ENCODE measurements around the gene YIF1A.

YIF1A gene

GRCh38 chr11:66288671-66289547 lies at the start of gene YIF1A:
Gene YIF1A, minus strand, starts transcription at chr11:66289143. Its CDS starts 158 bp downstream, at chr11:66288985.
- peak; percentile 97 to 99 for DNase-seq

- DNase-seq = no peak
These were observed 48.4 kb upstream of the YIF1A start for GRCh38 chr11:66337103-66337899.

- no peak for DNase-seq
These were observed 47.5 kb upstream of the YIF1A start, which contains the start of gene RIN1 for GRCh38 chr11:66336234-66337102. Gene RIN1, minus strand, starts transcription at chr11:66336434. Its CDS starts 32 bp downstream, at chr11:66336402.

- no peak for DNase-seq
These were observed 46.7 kb upstream of the YIF1A start for GRCh38 chr11:66335531-66336233.

GRCh38 chr11:66334605-66335442 lies 45.9 kb upstream of the YIF1A start:
- DNase-seq = no peak

- no peak for DNase-seq
These were observed 45.1 kb upstream of the YIF1A start for GRCh38 chr11:66333896-66334604.

- DNase-seq = no peak
These were observed 44.4 kb upstream of the YIF1A start for GRCh38 chr11:66333220-66333877.

- no peak for DNase-seq
These were observed 43.7 kb upstream of the YIF1A start for GRCh38 chr11:66332371-66333219.

GRCh38 chr11:66331542-66332370 lies 42.8 kb upstream of the YIF1A start:
- no peak for DNase-seq

- DNase-seq = no peak
These were observed 42.0 kb upstream of the YIF1A start for GRCh38 chr11:66330931-66331330.

GRCh38 chr11:66329165-66329673 lies 40.3 kb upstream of the YIF1A start:
- no peak for DNase-seq

- DNase-seq = peak; percentile 51 to 59
These were observed 39.6 kb upstream of the YIF1A start for GRCh38 chr11:66328302-66329144.

GRCh38 chr11:66328031-66328301 lies 39.0 kb upstream of the YIF1A start:
- DNase-seq = no peak

- no peak for DNase-seq
These were observed 38.5 kb upstream of the YIF1A start for GRCh38 chr11:66327171-66328030.

GRCh38 chr11:66326261-66327111 lies 37.5 kb upstream of the YIF1A start:
- no peak for DNase-seq

Data from NCI-H1930 (cell line).